HG02884 (cell line): Measurements from ENCODE around the gene RNU6-9.
A peak's percentile ranks its signal among the peaks of the same experiment; 100 is the strongest.
"Not testable (repeated sequence)": the region's sequence is repeated elsewhere in the genome, so short reads cannot be mapped to it uniquely, and the experiment has no call there.

Experiments used
- ATAC-seq: cut with Tn5 transposase; IDR thresholded peaks from one replicate; pipeline ENCODE4 v1.9.1; 2021; ENCODE audit warnings: mild to moderate bottlenecking, moderate library complexity; ENCODE audit not compliant: unreplicated experiment

The RNU6-9 gene

DNA sequence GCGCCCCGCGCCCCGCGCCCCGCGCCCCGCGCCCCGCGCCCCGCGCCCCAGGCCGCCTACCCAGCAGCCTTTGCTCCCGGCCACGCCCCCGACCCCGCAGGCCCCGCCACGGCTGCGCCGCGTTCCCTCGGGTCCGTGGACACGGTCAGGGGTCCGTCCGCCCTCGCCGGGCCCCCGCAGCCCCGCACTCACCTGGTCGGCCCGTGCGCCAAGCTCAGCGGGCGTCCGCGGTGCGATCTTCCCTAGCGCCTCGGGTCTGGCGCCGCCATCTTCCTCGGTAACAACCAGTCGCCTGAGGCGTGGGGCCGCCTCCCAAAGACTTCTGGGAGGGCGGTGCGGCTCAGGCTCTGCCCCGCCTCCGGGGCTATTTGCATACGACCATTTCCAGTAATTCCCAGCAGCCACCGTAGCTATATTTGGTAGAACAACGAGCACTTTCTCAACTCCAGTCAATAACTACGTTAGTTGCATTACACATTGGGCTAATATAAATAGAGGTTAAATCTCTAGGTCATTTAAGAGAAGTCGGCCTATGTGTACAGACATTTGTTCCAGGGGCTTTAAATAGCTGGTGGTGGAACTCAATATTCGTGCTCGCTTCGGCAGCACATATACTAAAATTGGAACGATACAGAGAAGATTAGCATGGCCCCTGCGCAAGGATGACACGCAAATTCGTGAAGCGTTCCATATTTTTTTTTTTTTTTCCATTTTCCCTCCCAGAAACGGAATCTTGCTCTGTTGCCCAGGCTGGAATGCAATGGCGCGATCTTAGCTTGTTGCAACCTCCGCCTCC, at the start of gene RNU6-9, which contains the start of gene MED16:
Gene RNU6-9 (plus strand): TSS at position 591 of the 796 bp plus-strand sequence.
Gene MED16 (minus strand): TSS at position 294 of the 796 bp plus-strand sequence. CDS start 2,056 bp downstream, outside the sequence.
- ATAC-seq: peak; percentile 67

DNA sequence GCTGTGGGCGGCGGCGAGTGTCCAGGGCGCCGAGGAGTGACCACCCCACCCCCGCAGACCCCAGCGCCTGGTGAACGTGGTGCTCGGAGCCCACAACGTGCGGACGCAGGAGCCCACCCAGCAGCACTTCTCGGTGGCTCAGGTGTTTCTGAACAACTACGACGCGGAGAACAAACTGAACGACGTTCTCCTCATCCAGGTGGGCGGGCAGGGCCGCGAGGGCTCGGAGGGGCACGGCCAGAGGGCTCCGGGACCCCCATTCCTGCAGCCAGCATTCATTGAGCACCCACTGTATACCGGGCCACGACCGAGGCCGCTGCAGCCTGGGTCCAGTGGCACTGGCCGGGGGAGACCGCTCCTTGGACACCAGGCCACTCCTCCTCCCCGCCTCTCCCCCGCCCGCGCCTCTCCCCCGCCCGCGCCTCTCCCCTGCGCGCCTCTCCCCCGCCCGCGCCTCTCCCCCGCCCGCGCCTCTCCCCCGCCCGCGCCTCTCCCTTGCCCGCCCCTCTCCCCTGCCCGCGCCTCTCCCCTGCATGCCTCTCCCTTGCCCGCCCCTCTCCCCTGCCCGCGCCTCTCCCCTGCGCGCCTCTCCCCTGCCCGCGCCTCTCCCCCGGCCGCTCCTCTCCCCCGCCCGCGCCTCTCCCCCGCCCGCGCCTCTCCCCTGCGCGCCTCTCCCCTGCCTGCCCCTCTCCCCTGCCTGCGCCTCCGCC, 49.3 kb upstream of the RNU6-9 start:
- no peak for ATAC-seq

DNA sequence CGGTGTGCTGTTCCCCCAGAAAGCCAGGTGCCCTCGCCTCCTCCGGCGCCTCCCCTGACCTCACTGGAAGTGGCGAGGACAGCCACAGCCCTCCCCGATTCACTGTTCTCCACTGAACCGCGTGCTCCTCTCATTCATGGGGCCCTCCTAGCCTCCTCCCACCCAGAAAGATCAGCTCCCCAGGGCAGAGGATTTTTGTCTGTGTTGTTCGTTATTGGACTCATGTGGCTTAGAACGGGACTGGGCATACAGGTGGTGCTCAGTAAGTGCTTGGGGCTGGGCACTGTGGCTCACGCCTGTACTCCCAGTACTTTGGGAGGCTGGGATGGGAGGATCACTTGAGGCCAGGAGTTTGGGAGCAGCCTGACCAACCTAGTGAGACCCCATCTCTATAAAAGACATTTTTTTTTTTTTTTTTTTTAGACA, 48.7 kb upstream of the RNU6-9 start:
- ATAC-seq: no peak

DNA sequence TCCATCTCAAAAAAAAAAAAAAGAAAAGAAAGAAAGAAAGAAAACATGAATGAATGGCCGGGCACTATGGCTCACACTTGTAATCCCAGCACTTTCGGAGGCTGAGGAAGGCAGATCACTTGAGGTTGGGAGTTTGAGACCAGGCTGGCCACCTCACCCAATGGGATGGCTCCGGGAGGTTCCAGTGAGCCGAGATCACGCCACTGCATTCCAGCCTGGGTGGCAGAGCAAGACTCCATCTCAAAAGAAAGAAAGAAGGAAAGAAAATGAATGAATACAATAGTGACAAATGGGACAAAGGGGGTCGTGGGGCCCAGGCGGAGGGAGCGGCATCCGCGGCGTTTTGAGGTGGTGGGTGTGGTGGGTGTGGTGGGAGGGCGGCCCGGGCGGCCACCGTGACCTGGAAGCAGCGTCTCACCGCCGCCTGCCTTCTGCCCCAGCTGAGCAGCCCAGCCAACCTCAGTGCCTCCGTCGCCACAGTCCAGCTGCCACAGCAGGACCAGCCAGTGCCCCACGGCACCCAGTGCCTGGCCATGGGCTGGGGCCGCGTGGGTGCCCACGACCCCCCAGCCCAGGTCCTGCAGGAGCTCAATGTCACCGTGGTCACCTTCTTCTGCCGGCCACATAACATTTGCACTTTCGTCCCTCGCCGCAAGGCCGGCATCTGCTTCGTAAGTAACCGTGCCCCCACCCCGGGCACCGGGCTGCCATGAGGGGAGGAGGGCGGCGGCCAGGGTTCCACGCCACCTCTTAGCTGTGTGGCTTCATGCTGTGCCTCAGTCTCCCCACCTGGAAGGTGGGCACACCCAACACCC, 47.4 kb upstream of the RNU6-9 start:
- ATAC-seq: no peak

DNA sequence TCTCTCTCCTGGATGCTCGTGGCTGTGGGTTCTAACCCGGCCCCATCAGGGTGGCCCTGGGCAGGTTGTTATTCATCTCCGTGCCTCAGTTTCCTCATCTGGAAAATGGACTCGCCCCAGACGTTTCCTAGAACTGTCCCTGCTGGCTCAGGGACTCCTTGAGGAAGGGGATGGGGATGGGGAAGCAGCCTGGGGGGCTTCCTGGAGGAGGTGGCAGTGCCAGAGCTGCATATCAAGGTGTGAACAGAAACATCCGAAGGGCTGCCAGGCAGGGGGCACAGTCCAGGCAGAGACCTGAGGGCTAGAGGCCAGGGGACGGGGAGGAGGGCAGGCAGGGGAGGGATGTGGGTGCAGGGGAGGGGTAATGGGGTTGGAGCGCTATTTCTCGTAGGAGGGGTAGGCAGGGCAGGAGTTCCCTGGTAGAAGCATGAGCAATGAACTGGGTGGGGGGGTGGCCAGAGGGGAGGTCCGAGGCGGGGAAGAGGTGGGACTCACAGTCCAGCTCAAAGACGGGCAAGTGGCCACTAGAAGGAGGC, 44.8 kb upstream of the RNU6-9 start:
- ATAC-seq: no peak

DNA sequence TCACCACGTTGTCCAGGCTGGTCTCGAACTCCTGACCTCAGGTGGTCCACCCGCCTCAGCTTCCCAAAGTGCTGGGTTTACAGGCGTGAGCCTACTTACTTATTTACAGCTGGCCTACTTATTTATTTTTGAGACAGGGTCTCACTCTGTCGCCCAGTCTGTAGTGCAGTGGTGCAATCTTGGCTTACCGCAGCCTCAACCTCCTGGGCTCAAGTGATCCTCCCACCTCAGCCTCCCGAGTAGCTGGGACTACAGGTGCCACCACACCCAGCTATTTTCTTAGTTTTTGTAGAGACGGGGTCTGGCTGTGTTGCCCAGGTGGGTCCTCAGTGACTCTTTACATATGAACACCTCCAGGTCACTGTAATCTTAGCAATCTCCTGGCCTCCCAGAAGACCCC, 44.1 kb upstream of the RNU6-9 start:
- ATAC-seq: not testable (repeated sequence)

DNA sequence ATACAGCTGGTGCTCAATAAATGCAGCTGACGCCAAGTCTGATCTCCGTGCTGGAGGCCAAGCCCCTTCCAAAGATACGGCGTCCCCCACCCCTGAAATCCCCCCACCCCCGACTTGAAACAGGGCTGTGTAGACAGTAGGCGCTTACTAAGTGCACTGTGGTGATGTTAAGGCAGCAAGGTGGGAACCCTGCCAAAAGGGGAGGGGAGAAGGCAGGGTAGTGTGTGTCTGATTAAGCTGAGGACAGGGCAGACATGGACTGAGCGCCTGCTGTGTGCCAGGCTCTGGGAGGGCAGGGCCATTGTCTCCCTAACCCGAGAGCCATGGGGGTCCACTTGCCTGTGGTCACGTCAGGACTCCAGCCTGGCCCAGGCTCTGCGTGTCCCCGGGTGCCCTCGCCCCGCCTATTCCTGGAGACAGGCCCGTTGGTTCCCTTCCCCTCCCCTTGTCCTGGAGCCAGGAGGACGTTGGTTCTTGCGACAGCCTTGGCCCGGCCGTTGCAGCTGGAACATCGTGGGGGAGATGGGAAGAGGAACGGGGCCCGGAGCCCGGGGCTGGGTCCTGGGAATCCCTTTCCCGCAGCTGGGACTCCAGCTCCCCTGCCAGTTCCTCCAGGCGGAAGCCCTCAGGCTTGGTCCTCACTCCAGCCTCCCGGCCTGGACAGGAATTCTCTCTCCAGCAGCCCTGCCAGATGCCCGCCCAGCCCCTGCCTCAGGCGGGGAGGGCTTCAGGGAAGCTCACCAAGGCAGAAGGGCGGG, 42.9 kb upstream of the RNU6-9 start:
- no peak for ATAC-seq

DNA sequence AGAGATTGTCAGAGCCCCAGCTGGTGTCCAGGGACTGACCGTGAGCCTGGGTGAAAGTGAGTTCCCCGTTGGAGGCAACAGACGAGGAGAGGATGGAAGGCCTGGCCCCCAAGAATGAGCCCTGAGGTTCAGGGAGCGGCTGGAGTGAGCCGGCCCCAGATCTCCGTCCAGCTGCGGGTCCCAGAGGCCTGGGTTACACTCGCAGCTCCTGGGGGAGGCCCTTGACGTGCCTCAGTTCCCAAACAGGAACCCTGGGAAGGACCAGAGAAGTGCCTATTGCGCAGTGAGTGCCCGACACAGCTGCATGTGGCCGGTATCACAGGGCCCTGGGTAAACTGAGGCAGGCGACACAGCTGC, 42.3 kb upstream of the RNU6-9 start:
- ATAC-seq: no peak

DNA sequence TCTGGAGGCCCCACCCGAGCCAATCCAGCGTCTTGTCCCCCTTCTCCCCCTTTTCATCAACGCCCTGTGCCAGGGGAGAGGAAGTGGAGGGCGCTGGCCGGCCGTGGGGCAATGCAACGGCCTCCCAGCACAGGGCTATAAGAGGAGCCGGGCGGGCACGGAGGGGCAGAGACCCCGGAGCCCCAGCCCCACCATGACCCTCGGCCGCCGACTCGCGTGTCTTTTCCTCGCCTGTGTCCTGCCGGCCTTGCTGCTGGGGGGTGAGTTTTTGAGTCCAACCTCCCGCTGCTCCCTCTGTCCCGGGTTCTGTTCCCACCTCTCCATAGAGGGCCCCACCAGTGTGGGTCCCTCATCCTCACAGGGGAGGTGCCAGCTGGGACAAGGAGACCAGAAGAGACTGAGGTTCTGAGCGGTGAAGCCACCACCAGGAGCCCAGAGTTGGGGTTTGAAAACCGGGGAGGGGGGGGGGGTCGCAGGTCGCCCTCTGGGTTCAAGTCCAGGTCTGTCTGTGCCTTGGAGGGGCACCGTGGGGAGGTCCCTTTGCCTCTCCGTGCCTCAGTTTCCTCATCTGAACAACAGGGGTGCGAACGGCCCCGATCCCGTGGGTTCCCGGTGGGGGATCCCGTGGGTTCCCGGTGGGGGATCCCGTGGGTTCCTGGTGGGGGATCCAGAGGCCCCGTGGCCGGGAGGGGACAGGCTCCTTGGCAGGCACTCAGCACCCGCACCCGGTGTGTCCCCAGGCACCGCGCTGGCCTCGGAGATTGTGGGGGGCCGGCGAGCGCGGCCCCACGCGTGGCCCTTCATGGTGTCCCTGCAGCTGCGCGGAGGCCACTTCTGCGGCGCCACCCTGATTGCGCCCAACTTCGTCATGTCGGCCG, 40.9 kb upstream of the RNU6-9 start, which contains the start of gene ELANE:
Gene ELANE (plus strand): TSS at position 168 of the 878 bp plus-strand sequence. CDS start 26 bp downstream, at position 194.
- ATAC-seq: no peak

DNA sequence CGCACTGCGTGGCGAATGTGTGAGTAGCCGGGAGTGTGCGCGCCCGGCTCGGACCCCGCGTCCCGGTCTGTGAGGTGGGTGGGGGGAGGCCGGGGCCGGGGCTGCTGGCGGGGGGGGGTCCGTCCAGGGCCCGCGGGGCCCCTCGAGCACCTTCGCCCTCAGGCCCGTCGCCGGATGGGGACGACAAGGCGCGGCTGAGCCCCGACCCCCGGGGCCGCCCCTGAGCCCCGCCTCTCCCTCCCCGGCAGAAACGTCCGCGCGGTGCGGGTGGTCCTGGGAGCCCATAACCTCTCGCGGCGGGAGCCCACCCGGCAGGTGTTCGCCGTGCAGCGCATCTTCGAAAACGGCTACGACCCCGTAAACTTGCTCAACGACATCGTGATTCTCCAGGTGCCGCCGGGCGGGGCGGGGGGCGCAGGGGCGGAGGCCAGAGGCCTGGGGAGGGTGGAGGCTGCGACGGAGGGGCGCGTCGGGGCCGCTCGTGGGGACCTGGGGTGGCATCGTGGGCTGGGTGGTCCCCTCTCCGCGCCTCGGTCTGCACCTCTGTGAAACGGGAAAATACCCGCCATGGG, 40.2 kb upstream of the RNU6-9 start:
- ATAC-seq: no peak

DNA sequence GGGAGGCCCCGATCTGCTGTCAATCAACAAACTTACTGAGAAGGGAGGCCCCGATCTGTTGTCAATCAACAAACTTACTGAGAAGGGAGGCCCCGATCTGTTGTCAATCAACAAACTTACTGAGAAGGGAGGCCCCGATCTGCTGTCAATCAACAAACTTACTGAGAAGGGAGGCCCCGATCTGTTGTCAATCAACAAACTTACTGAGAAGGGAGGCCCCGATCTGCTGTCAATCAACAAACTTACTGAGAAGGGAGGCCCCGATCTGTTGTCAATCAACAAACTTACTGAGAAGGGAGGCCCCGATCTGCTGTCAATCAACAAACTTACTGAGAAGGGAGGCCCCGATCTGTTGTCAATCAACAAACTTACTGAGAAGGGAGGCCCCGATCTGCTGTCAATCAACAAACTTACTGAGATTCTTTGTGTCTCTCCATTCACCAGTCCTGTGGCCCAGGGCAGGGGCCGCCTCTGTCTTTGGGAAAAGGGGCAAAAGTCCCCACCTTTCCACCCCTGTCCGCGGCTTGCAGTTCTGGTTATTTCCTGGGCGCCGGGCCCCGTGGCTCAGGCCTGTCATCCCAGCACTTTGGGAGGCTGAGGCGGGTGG, 39.6 kb upstream of the RNU6-9 start:
- not testable (repeated sequence) for ATAC-seq

DNA sequence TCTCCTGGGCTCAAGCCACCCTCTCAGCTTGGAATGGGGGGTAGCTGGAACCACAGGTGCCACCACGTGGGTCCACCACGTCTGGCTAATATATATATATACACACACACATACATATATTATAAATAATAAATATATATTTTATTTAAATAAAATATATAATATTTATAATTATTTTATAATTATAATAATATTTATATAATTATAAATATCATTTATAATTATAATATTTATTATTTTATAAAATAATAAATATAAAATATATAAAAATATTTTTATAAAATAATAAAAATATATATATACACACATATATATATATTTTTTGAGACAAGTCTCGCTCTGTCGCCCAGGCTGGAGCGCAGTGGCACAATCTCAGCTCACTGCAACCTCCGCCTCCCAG, 38.7 kb upstream of the RNU6-9 start:
- no peak for ATAC-seq

DNA sequence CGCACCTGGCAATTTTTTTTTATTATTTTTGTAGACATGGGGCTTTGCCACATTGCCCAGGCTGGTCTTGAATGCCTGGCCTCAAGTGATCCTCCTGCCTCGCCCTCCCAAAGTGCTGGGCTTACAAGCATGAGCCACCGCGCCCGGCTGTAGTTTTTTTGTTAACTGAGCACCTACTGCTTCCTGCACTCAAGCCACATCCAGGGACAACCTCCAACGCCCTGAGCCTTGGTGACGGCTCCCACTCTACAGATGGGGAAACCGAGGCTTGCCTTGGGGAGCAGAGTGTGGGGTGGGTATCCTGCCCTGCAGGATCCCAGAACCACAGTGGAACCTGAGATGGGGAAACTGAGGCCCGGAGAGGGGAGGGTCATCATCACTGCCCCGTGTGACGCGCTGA, 38.1 kb upstream of the RNU6-9 start:
- ATAC-seq: no peak

DNA sequence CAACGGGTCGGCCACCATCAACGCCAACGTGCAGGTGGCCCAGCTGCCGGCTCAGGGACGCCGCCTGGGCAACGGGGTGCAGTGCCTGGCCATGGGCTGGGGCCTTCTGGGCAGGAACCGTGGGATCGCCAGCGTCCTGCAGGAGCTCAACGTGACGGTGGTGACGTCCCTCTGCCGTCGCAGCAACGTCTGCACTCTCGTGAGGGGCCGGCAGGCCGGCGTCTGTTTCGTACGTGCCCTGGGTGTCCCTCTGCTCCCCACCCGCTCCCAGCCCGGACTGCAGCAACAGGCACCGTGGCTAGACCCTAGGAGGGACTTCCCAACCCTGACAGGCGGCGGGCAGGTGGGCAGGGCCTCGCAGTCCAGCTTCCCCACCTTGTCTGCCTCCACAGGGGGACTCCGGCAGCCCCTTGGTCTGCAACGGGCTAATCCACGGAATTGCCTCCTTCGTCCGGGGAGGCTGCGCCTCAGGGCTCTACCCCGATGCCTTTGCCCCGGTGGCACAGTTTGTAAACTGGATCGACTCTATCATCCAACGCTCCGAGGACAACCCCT, 37.6 kb upstream of the RNU6-9 start:
- no peak for ATAC-seq

DNA sequence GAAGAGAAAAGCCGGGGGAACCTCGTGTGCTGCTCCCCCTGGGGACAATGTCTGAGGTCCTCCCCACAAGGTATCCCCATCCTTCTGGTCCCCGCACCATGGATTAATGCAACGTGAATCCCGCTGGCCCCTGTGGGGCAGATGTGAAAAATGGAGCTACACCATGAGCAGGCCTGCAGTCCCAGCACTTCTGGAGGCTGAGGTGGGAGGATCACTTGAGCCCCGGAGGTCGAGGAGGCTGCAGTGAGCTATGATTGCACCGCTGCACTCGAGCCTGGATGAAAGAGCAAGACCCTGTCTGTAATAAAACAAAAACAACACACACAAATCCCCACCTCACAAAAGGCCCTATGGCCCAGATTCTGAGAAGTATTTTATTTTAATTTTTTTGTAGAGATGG, 35.0 kb upstream of the RNU6-9 start:
- ATAC-seq: no peak

DNA sequence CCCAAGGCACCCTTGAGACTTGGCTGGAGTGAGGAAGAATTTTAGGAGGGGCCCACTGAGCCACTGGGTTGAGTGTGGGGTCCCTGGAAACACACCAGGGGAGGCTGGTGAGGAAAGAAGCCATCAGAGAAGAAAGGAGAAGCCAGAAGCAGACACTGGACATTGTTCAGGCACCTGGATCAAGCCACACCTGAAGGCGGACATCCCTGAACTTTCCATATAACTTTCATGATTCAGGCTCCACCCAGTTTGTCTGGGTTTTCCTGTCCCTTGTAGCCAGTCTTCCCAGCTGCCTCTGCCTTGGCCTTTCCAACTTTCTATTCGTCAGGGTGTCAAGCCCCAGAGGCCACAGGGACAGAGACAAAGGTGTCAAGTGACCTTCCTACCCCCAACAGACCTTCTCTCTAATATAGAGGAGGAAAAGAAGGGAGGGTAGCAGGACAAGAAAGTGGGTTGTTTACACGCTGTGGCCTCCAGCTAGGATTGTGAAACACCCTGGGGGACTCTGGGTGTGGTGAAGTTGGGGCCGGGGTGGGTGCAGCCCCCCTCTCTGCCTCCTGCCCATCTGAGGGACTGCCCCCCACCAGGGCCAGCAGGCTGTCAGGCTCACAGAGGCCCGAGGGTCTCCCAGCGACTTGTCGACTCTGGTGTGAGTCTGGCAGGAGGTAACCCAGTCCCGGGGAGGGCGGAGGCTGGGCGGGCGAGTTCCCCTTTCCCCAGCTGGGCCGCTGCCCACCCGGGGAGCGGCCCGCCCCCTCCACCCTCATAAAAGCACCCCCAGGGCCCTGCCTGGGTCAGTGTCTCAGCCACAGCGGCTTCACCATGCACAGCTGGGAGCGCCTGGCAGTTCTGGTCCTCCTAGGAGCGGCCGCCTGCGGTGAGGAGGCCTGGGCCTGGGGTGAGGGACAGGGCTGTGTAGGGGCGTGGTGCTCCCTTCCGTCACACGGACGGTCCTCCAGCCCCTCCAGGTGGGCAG, 34.1 kb upstream of the RNU6-9 start, which contains the start of gene CFD:
Gene CFD (plus strand): TSS at position 797 of the 976 bp plus-strand sequence. CDS start 26 bp downstream, at position 823.
- no peak for ATAC-seq
